ENCODE results near the gene APOC1.
"Not testable (repeated sequence)": the region's sequence is repeated elsewhere in the genome, so short reads cannot be mapped to it uniquely, and the experiment has no call there.

APOC1 gene

GRCh38 chr19:44890366-44891015, 23.9 kb upstream of the APOC1 start:
- peak; percentile 100 for DNase-seq

GRCh38 chr19:44891016-44891882, 23.2 kb upstream of the APOC1 start, which contains the start of gene TOMM40:
TOMM40 (plus strand) TSS chr19:44891254; CDS start chr19:44891416, 162 bp downstream.
- DNase-seq, result peak; percentile 99

- DNase-seq, result no peak
Measured at GRCh38 chr19:44892932-44893331, 21.5 kb upstream of the APOC1 start.

- no peak for DNase-seq
Measured at GRCh38 chr19:44893332-44894051, 20.9 kb upstream of the APOC1 start.

GRCh38 chr19:44894052-44894400, 20.4 kb upstream of the APOC1 start:
- no peak for DNase-seq

GRCh38 chr19:44894946-44895345, 19.5 kb upstream of the APOC1 start:
- DNase-seq, result no peak

GRCh38 chr19:44897835-44898234, 16.6 kb upstream of the APOC1 start:
- no peak for DNase-seq

GRCh38 chr19:44900328-44901244, 13.8 kb upstream of the APOC1 start:
- no peak for DNase-seq

- DNase-seq, result no peak
Measured at GRCh38 chr19:44903216-44903601, 11.2 kb upstream of the APOC1 start.

GRCh38 chr19:44903602-44904425, 10.6 kb upstream of the APOC1 start:
- peak; percentile 43 for DNase-seq

GRCh38 chr19:44904426-44904994, 9.9 kb upstream of the APOC1 start:
- no peak for DNase-seq

- no peak for DNase-seq
Measured at GRCh38 chr19:44905437-44906160, 8.8 kb upstream of the APOC1 start, which contains the start of gene APOE. APOE (plus strand) TSS chr19:44905796; CDS start chr19:44906625, 829 bp downstream.

- no peak for DNase-seq
Measured at GRCh38 chr19:44907613-44908012, 6.8 kb upstream of the APOC1 start.

- DNase-seq, result no peak
Measured at GRCh38 chr19:44908074-44908835, 6.2 kb upstream of the APOC1 start.

GRCh38 chr19:44908836-44909261, 5.6 kb upstream of the APOC1 start:
- no peak for DNase-seq

- DNase-seq, result no peak
Measured at GRCh38 chr19:44909775-44910174, 4.6 kb upstream of the APOC1 start.

GRCh38 chr19:44911896-44912295, 2.5 kb upstream of the APOC1 start:
- DNase-seq, result not testable (repeated sequence)

GRCh38 chr19:44912854-44913253, 1.6 kb upstream of the APOC1 start:
- no peak for DNase-seq

All from NCI-H226 (cell line).